Kasumi-1 (cell line): ENCODE data around the gene GHRL.

Source experiments
- DNase-seq, 2 experiments: peaks; one replicate each; lab custom pipeline; 2025; lab: John Stamatoyannopoulos, UW

The GHRL gene

DNA sequence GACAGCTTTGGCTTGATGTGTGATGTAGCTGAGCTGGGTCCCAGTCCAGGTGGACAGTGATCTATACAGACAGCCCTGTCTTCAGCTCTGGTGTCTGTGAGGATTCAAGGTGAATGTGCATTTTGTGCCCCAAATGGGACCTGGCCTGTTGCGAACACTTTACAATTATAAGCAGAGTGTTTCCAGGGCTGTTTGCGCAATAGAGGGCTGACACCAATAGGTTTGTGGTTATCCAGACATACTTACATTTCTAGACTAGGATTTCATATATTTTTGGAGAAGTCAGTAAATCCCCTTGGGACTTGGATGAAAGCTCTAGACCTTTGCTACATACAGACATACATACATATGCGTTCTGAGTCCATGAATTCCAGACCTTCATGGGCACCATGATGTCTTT is 48.7 kb downstream of the GHRL start:
- DNase-seq, result no peak

DNA sequence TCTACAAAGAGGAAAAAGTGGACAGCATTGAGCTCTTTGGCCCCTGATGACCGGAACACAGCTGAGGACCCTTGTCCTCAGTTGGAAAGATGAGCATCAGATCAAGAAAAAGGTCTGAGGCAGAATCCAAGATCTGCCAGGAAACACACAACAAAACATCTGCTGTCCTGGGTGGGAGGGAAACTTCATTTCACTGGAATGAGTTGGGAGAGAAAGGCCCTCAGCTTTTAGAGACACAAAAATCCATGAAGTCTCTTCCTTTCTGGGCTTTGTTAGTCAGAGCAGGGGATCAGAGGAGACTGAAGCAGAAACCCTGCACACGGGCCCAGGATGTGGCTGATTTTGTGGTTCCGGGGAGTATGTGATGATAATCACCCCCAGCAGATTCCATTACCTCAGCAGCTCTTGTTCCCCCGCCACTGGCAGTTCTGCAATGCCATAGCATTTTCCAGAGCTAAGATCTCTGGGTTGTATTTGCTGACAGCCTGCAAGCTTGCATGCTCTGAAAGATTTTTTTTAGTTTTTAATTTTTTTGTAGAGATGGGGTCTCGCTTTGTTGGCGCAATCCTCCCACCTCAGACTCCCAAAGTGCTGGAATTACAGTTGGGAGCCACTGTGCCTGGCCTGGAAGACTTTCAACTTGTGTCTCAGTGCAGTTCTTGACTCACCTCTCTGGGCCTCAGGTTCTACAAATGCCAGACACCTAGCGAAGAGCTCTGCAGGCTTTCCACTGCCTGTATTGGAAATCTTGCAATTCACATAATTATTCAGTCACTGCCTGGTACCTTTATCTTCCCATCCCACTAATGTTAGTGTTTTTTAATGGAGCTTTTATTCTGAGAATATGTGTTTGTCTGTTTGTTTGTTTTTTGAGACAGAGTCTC is 50.3 kb downstream of the GHRL start:
- peak; percentile 94 for DNase-seq

DNA sequence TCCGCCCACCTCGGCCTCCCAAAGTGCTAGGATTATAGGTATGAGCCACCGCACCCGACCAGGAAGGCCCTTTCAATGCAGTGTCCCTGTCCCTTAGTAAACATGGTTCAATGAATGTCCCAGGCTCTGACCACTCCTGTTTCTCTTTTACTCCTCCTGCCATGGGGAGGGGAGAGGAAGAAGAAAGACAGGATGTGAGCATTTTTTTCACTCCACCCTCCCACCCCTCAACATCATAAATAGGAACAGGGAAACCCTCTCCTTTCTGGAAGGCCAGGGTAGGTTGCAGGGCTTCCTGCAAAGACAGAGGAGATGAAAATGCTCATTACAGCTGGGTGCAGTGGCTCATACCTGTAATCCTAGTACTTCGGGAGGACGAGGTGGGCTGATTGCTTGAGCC is 51.9 kb downstream of the GHRL start:
- DNase-seq, result no peak

DNA sequence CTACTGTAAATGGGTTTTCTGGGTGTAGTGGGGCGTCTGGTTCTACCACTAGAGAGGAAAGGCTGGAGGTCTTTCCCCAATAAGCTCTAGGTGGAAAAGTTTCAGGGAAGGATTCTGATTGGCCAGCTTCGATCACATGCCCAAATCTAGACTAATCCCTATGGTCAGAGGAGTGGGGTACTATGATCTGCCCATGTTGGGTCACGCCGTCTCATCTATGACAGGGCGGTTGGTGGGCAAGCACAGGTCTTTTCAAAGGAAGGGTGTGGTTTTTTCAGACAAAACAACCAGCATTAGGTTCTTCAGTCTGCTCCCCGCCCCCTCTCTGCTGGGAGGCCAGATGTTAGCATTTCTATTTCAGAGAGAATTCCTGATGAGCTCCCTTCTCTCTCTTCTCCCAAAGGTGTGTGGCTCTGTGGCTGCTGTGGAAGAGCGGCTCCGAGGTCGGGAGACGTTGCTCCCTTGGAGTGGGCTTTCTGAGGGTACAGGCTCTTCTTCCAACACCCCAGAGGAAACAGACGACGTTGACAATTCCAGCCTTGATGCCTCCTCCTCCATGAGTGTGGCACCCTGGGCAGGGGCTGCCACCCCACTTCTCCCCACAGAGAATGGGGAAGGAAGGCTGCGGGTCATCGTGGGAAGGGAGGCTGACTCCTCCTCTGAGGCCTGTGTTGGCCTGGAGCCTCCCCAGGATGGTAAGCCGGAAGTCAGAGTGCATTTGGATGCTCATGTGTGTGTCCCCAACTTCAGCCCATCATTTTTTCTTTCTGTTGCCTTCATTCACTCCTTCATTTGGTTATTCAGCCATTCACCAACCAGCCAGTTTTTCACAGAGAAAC is 54.2 kb downstream of the GHRL start:
- peak; percentile 37 for DNase-seq
